B cell (primary cell): Measurements from ENCODE around the gene ARRDC5.

ENCODE experiments used
- EZH2 ChIP-seq: IDR thresholded peaks from 2 replicates; pipeline ENCODE4 v1.6.1; 2012; ENCODE audit warnings: borderline replicate concordance, low read depth, mild to moderate bottlenecking, moderate library complexity, low read length; ENCODE audit not compliant: insufficient read depth, poor library complexity, severe bottlenecking
- TF ChIP-seq, protein P1 (sequence below): fragments of 200-600 bp; IDR thresholded peaks from one replicate; pipeline ENCODE4 v1.8.0; 2022; ENCODE audit warnings: antibody characterized with exemption, mild to moderate bottlenecking

DNA sequence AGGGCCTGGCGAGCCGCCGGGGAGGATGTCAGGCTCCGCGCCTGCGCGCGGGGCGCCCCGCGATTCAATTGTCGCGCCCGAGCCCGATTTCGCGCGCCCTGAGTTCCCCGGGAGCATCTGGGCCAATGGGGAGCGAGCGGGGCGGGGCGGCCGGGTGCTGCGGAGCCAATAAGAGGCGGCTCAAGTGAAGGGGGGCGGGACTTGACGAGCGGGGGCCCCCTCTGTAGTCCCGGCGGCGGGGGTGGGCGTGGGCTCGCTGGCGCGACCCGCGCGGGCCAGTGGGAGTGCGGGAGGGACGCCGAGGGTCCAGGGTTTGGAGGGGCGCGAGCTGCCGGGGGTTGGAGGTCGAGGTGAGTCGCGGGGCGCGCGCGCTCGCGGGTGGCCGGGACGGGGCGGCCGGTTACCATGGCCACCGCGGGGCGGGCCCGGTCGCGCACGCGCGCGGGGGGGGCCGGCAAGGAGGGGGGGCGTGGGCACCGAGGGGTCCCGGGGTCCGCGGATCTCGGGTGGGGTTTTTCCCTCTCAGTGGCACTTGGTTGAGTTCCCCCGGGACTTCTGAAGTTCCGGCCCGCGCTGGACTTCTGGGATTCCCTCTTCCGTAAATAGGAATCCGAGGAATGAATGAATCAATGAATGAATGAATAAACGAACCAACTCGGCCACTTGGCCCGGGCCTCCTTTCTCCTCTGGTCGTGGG is 7.3 kb upstream of the ARRDC5 start:
- no peak for TF ChIP-seq EZH2
- TF ChIP-seq, protein P1, sequence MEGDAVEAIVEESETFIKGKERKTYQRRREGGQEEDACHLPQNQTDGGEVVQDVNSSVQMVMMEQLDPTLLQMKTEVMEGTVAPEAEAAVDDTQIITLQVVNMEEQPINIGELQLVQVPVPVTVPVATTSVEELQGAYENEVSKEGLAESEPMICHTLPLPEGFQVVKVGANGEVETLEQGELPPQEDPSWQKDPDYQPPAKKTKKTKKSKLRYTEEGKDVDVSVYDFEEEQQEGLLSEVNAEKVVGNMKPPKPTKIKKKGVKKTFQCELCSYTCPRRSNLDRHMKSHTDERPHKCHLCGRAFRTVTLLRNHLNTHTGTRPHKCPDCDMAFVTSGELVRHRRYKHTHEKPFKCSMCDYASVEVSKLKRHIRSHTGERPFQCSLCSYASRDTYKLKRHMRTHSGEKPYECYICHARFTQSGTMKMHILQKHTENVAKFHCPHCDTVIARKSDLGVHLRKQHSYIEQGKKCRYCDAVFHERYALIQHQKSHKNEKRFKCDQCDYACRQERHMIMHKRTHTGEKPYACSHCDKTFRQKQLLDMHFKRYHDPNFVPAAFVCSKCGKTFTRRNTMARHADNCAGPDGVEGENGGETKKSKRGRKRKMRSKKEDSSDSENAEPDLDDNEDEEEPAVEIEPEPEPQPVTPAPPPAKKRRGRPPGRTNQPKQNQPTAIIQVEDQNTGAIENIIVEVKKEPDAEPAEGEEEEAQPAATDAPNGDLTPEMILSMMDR = no peak
